Central memory CD8-positive, alpha-beta T cell (primary cell): ENCODE data around the gene C1QA.

Experiments
- ATAC-seq: fragments of 150-1000 bp; cut with Tn5 transposase; replicated peaks from 2 replicates; pipeline ENCODE4 v1.10.0; 2022; ENCODE audit warnings: mild to moderate bottlenecking, moderate FRiP score, moderate number of reproducible peaks; ENCODE audit not compliant: poor library complexity, severe bottlenecking; ENCODE audit errors: extremely low read depth
- DNase-seq, 2 donors: peaks; one replicate each; pipeline ENCODE4 v3.0.0; 2021; ENCODE audit warnings: low spot score in 2 of 2
- H3K27ac Mint-ChIP-seq: one replicate; pipeline ENCODE4 v1.8.0; 2022; ENCODE audit warnings: low read depth, mild to moderate bottlenecking, moderate library complexity, mixed read lengths
- H3K27me3 Mint-ChIP-seq: one replicate; pipeline ENCODE4 v1.8.0; 2022; ENCODE audit warnings: mixed read lengths
- H3K36me3 Mint-ChIP-seq: one replicate; pipeline ENCODE4 v1.8.0; 2022; ENCODE audit warnings: mild to moderate bottlenecking, moderate library complexity, mixed read lengths; ENCODE audit not compliant: insufficient read depth
- H3K4me1 Mint-ChIP-seq: one replicate; pipeline ENCODE4 v1.8.0; 2022; ENCODE audit warnings: mixed read lengths
- H3K4me3 Mint-ChIP-seq: one replicate; pipeline ENCODE4 v1.8.0; 2022; ENCODE audit warnings: mild to moderate bottlenecking, moderate library complexity, mixed read lengths
- H3K9me3 Mint-ChIP-seq: one replicate; pipeline ENCODE4 v1.8.0; 2022; ENCODE audit warnings: mixed read lengths

C1QA gene

GRCh38 chr1:22636927-22637326, 499 bp downstream of the C1QA start:
- Mint-ChIP-seq H3K27me3 (peaks cover 16% of the 10 kb centered on the region), H3K4me1 (no peaks in the 10 kb centered on the region), H3K4me3 (no peak overlapping the region), H3K9me3 (no peaks in the 10 kb centered on the region), H3K27ac (no peak overlapping the region), H3K36me3 (no peaks in the 10 kb centered on the region)
- ATAC-seq (no peak), DNase-seq (no peak)

- no peak for DNase-seq
- H3K9me3 Mint-ChIP-seq: no peaks in the 10 kb centered on the region
- H3K36me3 Mint-ChIP-seq: no peaks in the 10 kb centered on the region
- H3K4me3 Mint-ChIP-seq: no peak overlapping the region
- ATAC-seq: no peak
- H3K27me3 Mint-ChIP-seq: peaks cover 25% of the 10 kb centered on the region
- no peak overlapping the region for H3K27ac Mint-ChIP-seq
- H3K4me1 Mint-ChIP-seq: no peaks in the 10 kb centered on the region
Observed at GRCh38 chr1:22637907-22638445, 1.5 kb downstream of the C1QA start.

GRCh38 chr1:22638476-22639234, 2.2 kb downstream of the C1QA start:
- no peak for DNase-seq
- Mint-ChIP-seq H3K4me3 (no peak overlapping the region), H3K27ac (no peak overlapping the region), H3K36me3 (no peaks in the 10 kb centered on the region), H3K9me3 (no peaks in the 10 kb centered on the region), H3K27me3 (peaks cover 29% of the 10 kb centered on the region), H3K4me1 (no peaks in the 10 kb centered on the region)
- no peak for ATAC-seq

- DNase-seq: no peak
- no peak overlapping the region for H3K27ac Mint-ChIP-seq
- no peaks in the 10 kb centered on the region for H3K4me1 Mint-ChIP-seq
- H3K36me3 Mint-ChIP-seq: no peaks in the 10 kb centered on the region
- peaks cover 30% of the 10 kb centered on the region for H3K27me3 Mint-ChIP-seq
- no peak overlapping the region for H3K4me3 Mint-ChIP-seq
- no peak for ATAC-seq
- no peaks in the 10 kb centered on the region for H3K9me3 Mint-ChIP-seq
Observed at GRCh38 chr1:22639286-22639685, 2.9 kb downstream of the C1QA start.

GRCh38 chr1:22641247-22641646, 4.8 kb downstream of the C1QA start:
- Mint-ChIP-seq H3K36me3 (no peaks in the 10 kb centered on the region), H3K9me3 (no peaks in the 10 kb centered on the region), H3K27ac (no peak overlapping the region), H3K4me3 (no peak overlapping the region), H3K27me3 (peaks cover 49% of the 10 kb centered on the region), H3K4me1 (no peaks in the 10 kb centered on the region)
- no peak for ATAC-seq
- no peak for DNase-seq

- peaks cover 42% of the 10 kb centered on the region for H3K27me3 Mint-ChIP-seq
Observed at GRCh38 chr1:22641906-22642636, 5.6 kb downstream of the C1QA start.

GRCh38 chr1:22643381-22643780, 7.0 kb downstream of the C1QA start, which contains the start of gene C1QC:
Gene C1QC (plus strand): TSS chr1:22643633. CDS start chr1:22644024, 391 bp downstream.
- no peaks in the 10 kb centered on the region for H3K9me3 Mint-ChIP-seq
- no peak for DNase-seq

More at GRCh38 chr1:22641906-22642636, 5.6 kb downstream of the C1QA start:
- H3K4me3 Mint-ChIP-seq: no peak overlapping the region
- no peaks in the 10 kb centered on the region for H3K36me3 Mint-ChIP-seq
- H3K4me1 Mint-ChIP-seq: no peaks in the 10 kb centered on the region
- DNase-seq (peak; percentile 43 to 50), ATAC-seq (peak; percentile 54)
- H3K9me3 Mint-ChIP-seq: no peaks in the 10 kb centered on the region
- H3K27ac Mint-ChIP-seq: no peak overlapping the region

GRCh38 chr1:22643928-22644327, 7.5 kb downstream of the C1QA start:
- Mint-ChIP-seq H3K9me3 (no peaks in the 10 kb centered on the region), H3K27me3 (peaks cover 43% of the 10 kb centered on the region), H3K4me1 (no peaks in the 10 kb centered on the region), H3K4me3 (no peak overlapping the region), H3K27ac (no peak overlapping the region), H3K36me3 (no peaks in the 10 kb centered on the region)
- no peak for DNase-seq
- ATAC-seq: no peak

More at GRCh38 chr1:22643381-22643780, 7.0 kb downstream of the C1QA start, which contains the start of gene C1QC:
- Mint-ChIP-seq H3K4me1 (no peaks in the 10 kb centered on the region), H3K27me3 (peaks cover 41% of the 10 kb centered on the region), H3K36me3 (no peaks in the 10 kb centered on the region), H3K27ac (no peak within 1 kb of the TSS), H3K4me3 (no peak within 1 kb of the TSS)
- ATAC-seq: no peak

GRCh38 chr1:22645931-22646330, 9.5 kb downstream of the C1QA start:
- H3K27me3 Mint-ChIP-seq: peaks cover 49% of the 10 kb centered on the region
- H3K4me1 Mint-ChIP-seq: no peaks in the 10 kb centered on the region
- ATAC-seq (no peak), DNase-seq (no peak)
- H3K36me3 Mint-ChIP-seq: no peaks in the 10 kb centered on the region
- H3K27ac Mint-ChIP-seq: no peak overlapping the region
- H3K4me3 Mint-ChIP-seq: no peak overlapping the region
- H3K9me3 Mint-ChIP-seq: no peaks in the 10 kb centered on the region

GRCh38 chr1:22646384-22646783, 10.0 kb downstream of the C1QA start:
- H3K9me3 Mint-ChIP-seq: no peaks in the 10 kb centered on the region
- no peak for DNase-seq
- H3K4me3 Mint-ChIP-seq: no peak overlapping the region

GRCh38 chr1:22650089-22650693, 13.8 kb downstream of the C1QA start:
- no peak overlapping the region for H3K4me3 Mint-ChIP-seq
- ATAC-seq (no peak), DNase-seq (no peak)
- H3K4me1 Mint-ChIP-seq: no peaks in the 10 kb centered on the region
- H3K9me3 Mint-ChIP-seq: no peaks in the 10 kb centered on the region
- H3K36me3 Mint-ChIP-seq: peaks cover 1% of the 10 kb centered on the region
- H3K27ac Mint-ChIP-seq: no peak overlapping the region
- H3K27me3 Mint-ChIP-seq: peaks cover 53% of the 10 kb centered on the region

More at GRCh38 chr1:22646384-22646783, 10.0 kb downstream of the C1QA start:
- peaks cover 53% of the 10 kb centered on the region for H3K27me3 Mint-ChIP-seq
- ATAC-seq: no peak
- H3K27ac Mint-ChIP-seq: no peak overlapping the region
- H3K4me1 Mint-ChIP-seq: no peaks in the 10 kb centered on the region
- no peaks in the 10 kb centered on the region for H3K36me3 Mint-ChIP-seq

GRCh38 chr1:22651941-22652856, 15.8 kb downstream of the C1QA start:
- DNase-seq: no peak
- Mint-ChIP-seq H3K36me3 (peaks cover 1% of the 10 kb centered on the region), H3K4me3 (no peak overlapping the region), H3K27me3 (peaks cover 43% of the 10 kb centered on the region), H3K4me1 (no peaks in the 10 kb centered on the region), H3K27ac (no peak overlapping the region), H3K9me3 (no peaks in the 10 kb centered on the region)
- ATAC-seq: no peak
